Adipocyte (in vitro differentiated cells): Measurements from ENCODE around the gene BIRC3.
"Not testable (repeated sequence)": the region's sequence is repeated elsewhere in the genome, so short reads cannot be mapped to it uniquely, and the experiment has no call there.

Source experiments
- DNase-seq: peaks from one replicate; pipeline ENCODE4 v3.0.0-alpha.2; 2015; ENCODE audit warnings: low read depth
- H3K27me3 ChIP-seq: replicated peaks from 2 replicates; pipeline ENCODE4 v1.7.0; 2013; ENCODE audit warnings: mild to moderate bottlenecking, low read length, moderate library complexity; ENCODE audit not compliant: control insufficient read depth, insufficient read depth
- H3K36me3 ChIP-seq: 2 replicates; pipeline ENCODE4 v1.7.0; 2013; ENCODE audit warnings: low read length, mild to moderate bottlenecking, moderate library complexity; ENCODE audit not compliant: control insufficient read depth, insufficient read depth, severe bottlenecking
- H3K4me1 ChIP-seq: 2 replicates; pipeline ENCODE4 v1.7.0; 2013; ENCODE audit warnings: mild to moderate bottlenecking, low read length, moderate library complexity; ENCODE audit not compliant: control insufficient read depth, insufficient read depth
- H3K4me3 ChIP-seq: 2 replicates; pipeline ENCODE4 v1.7.0; 2013; ENCODE audit warnings: mild to moderate bottlenecking, low read length, moderate library complexity
- H3K9ac ChIP-seq: 2 replicates; pipeline ENCODE4 v1.7.0; 2013; ENCODE audit warnings: mild to moderate bottlenecking, low read length, moderate library complexity
- H3K9me3 ChIP-seq: 2 replicates; pipeline ENCODE4 v1.7.0; 2013; ENCODE audit warnings: mild to moderate bottlenecking, low read length, moderate library complexity; ENCODE audit not compliant: control insufficient read depth

BIRC3 gene

GRCh38 chr11:102328748-102329147 lies 11.5 kb downstream of the BIRC3 start:
- H3K9ac ChIP-seq: no peak overlapping the region
- H3K4me3 ChIP-seq: no peak overlapping the region
- H3K4me1 ChIP-seq: peaks cover 25% of the 10 kb centered on the region
- no peak for DNase-seq
- H3K9me3 ChIP-seq: no peaks in the 10 kb centered on the region
- H3K36me3 ChIP-seq: no peaks in the 10 kb centered on the region
- H3K27me3 ChIP-seq: no peaks in the 10 kb centered on the region

GRCh38 chr11:102330231-102330630 lies 12.9 kb downstream of the BIRC3 start:
- no peak for DNase-seq
- no peak overlapping the region for H3K9ac ChIP-seq
- no peaks in the 10 kb centered on the region for H3K36me3 ChIP-seq
- H3K27me3 ChIP-seq: no peaks in the 10 kb centered on the region
- H3K4me3 ChIP-seq: no peak overlapping the region
- peaks cover 25% of the 10 kb centered on the region for H3K4me1 ChIP-seq
- no peaks in the 10 kb centered on the region for H3K9me3 ChIP-seq

DNA sequence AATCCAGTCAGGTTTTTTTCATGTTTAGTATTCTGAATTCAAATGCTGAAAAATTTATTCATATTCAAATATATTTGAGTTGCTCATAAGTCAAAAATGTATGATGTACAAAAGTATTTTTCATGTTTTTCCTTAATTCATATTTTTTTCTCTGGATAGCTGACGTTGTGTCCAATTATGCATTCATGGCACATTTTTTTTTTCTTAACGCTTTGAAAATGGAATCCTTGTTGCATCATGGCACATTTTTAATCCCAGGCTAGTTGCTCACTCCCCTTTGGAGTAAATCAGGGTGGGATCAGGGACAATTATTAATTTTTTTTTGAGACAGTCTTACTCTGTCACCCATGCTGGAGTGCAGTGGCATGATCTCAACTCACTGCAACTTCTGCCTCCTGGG lies 14.1 kb downstream of the BIRC3 start:
- H3K36me3 ChIP-seq: no peaks in the 10 kb centered on the region
- H3K4me3 ChIP-seq: no peak overlapping the region
- no peak overlapping the region for H3K9ac ChIP-seq
- no peak for DNase-seq
- H3K27me3 ChIP-seq: no peaks in the 10 kb centered on the region
- peaks cover 25% of the 10 kb centered on the region for H3K4me1 ChIP-seq
- no peaks in the 10 kb centered on the region for H3K9me3 ChIP-seq

DNA sequence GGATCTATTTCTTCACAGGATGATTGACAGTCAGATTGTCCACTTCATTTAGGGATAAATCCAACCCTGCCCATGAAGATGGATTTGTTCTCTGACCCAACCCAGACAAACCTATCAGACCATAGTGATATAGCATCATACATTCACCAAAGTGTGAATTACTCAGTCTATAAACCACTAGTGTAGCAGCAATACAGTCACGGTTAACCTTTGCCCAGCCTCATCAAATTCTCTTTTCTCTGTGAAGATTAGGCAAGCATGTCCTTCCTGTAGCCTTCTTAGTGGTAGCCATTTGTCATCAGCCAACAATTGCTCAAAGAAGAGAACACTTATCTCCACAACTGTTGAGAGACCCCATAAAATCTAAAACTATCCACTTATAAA lies 15.3 kb downstream of the BIRC3 start:
- Histone ChIP-seq H3K36me3 (no peaks in the 10 kb centered on the region), H3K9me3 (no peaks in the 10 kb centered on the region), H3K4me1 (peaks cover 25% of the 10 kb centered on the region), H3K27me3 (no peaks in the 10 kb centered on the region), H3K4me3 (no peak overlapping the region), H3K9ac (no peak overlapping the region)
- DNase-seq: no peak

DNA sequence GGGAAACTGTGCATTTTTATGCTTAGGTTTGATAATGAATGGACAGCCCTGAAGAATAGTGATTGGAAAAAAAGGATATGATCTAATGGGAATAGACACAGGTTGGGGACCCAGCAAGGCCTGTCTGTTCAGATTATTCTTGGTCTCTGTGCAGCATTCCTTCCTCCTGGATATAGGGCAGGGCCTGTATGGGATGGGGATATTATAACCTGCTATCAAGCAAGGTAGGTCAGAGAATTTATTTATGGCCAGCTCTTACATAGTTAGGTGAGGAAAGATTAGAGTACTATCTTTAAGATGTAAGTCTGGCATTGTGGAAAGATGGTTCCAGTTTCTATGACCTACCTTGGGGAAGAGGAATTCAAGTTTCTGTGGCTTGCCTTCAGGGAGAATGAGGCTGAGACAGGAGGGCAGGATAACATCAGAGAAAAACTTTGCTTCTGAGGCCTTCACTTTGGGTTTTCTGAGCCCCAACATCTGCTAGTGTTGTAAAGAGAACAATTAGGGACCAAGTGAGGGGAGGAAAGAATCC lies 21.3 kb downstream of the BIRC3 start:
- DNase-seq: no peak
- Histone ChIP-seq H3K9me3 (no peaks in the 10 kb centered on the region), H3K9ac (no peak overlapping the region), H3K4me3 (no peak overlapping the region), H3K27me3 (no peaks in the 10 kb centered on the region), H3K4me1 (no peaks in the 10 kb centered on the region), H3K36me3 (no peaks in the 10 kb centered on the region)

- not testable (repeated sequence) for H3K9ac ChIP-seq, H3K4me1 ChIP-seq, H3K4me3 ChIP-seq, DNase-seq, H3K27me3 ChIP-seq, H3K9me3 ChIP-seq, H3K36me3 ChIP-seq
Measured at GRCh38 chr11:102341311-102341710, 24.0 kb downstream of the BIRC3 start.

DNA sequence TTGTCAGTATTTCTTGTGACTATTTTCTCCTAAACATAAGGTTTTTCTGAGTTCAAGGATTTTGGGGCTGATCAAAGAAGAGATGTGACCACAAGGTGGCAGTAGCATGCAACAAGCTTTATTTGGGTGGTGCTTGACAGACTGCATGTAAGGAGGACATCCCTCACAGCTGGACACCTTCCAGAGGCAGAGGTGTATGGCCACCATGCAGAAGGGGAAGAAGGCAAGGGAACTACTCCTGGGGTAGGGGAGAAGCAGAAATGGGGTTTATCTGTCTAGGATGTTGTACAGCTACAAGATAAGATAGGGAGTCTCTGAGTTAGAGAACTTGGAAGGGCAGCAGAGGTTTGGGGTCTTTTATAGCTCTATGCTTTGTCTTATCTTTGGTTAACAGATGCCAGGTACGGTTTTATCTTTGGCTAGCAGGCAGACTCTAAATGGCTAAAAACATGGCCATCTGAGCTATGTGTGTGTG lies 24.6 kb downstream of the BIRC3 start:
- peak; percentile 95 for DNase-seq
- Histone ChIP-seq H3K4me3 (no peak overlapping the region), H3K36me3 (no peaks in the 10 kb centered on the region), H3K9ac (no peak overlapping the region), H3K27me3 (no peaks in the 10 kb centered on the region), H3K9me3 (no peaks in the 10 kb centered on the region), H3K4me1 (peaks cover 9% of the 10 kb centered on the region)

GRCh38 chr11:102343809-102344208 lies 26.5 kb downstream of the BIRC3 start:
- no peak for DNase-seq
- Histone ChIP-seq H3K4me3 (no peak overlapping the region), H3K9me3 (no peaks in the 10 kb centered on the region), H3K27me3 (no peaks in the 10 kb centered on the region), H3K9ac (no peak overlapping the region), H3K4me1 (peaks cover 13% of the 10 kb centered on the region), H3K36me3 (no peaks in the 10 kb centered on the region)

DNA sequence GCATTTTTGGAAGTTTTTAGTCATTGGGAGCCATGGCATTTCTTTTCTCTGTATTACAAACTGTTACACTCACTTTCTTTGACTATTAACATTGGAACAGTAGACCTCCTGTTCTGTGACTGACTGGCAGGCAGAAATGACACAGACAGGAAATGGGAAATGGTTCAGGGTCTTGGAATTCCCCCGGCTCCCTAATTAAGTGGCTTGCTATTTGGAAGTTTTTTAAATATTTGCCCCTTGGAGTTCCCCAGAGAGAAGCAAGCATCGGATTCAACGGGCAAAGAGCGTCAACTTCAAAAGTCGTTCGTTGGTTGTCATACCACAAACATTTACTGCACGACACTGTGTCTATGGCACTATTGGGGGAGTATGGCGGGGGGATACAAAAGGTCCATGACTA lies 28.6 kb downstream of the BIRC3 start:
- H3K27me3 ChIP-seq: no peaks in the 10 kb centered on the region
- DNase-seq: peak; percentile 61
- no peaks in the 10 kb centered on the region for H3K9me3 ChIP-seq
- peak overlapping the region; percentile 100 for H3K4me3 ChIP-seq
- peaks cover 33% of the 10 kb centered on the region for H3K4me1 ChIP-seq
- peak overlapping the region; percentile 98 for H3K9ac ChIP-seq
- peaks cover 13% of the 10 kb centered on the region for H3K36me3 ChIP-seq

DNA sequence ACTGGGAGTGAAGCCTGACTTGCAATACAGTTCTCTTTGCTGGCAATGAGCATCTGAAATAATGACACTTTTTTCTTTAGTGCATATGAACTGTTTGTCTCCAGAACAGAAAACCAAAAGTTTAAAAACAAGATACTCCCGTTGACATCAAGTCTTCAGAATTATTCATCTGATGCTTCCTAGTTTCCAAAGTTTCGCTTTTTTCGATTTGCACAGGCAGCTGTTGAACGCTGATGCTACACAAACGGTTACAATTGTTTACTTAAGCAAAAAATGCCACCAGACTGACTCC lies 29.1 kb downstream of the BIRC3 start:
- Histone ChIP-seq H3K36me3 (peaks cover 16% of the 10 kb centered on the region), H3K9ac (peak overlapping the region; percentile 98), H3K4me3 (peak overlapping the region; percentile 100), H3K27me3 (no peaks in the 10 kb centered on the region), H3K4me1 (peaks cover 33% of the 10 kb centered on the region), H3K9me3 (no peaks in the 10 kb centered on the region)
- DNase-seq: no peak

DNA sequence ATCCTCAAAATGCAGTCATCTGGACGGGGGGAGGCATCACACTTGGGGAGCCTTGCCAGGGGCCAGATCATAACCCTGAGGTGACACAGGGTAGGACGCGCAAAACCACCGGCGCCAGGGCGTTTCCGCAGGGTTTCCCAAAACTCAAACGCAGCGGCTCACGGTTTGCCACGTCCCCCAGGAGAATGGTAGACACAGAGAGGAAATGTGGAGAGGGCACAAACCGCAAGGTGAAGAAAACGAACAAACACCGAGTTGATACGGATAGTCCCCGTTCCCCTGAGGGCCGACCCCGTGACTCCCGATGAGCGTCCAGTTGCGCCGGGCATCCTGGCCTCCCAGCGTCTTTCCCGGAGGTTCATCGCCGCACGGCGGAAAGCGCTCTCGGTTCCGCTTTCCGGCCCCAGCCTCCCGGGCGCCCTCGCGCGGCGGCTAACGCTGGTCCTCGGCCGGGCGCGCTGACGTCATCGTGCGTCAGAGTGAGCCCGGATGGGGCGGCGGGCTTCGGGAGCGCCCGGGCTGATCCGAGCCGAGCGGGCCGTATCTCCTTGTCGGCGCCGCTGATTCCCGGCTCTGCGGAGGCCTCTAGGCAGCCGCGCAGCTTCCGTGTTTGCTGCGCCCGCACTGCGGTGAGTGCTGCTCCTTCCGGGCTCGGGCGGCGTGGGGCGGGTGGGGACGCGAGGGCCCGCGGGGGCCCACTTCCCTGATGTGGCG lies 29.6 kb downstream of the BIRC3 start, which contains the start of gene BIRC2:
TSS of gene BIRC2 (plus strand) at position 467 of the 714 bp plus-strand sequence. CDS start 2,641 bp downstream, outside the sequence.
- peaks cover 16% of the 10 kb centered on the region for H3K36me3 ChIP-seq
- H3K4me1 ChIP-seq: peaks cover 33% of the 10 kb centered on the region
- DNase-seq: peak; percentile 98
- H3K27me3 ChIP-seq: no peaks in the 10 kb centered on the region
- peak within 1 kb of the TSS; percentile 100 for H3K4me3 ChIP-seq
- peak within 1 kb of the TSS; percentile 98 for H3K9ac ChIP-seq
- no peaks in the 10 kb centered on the region for H3K9me3 ChIP-seq
